Activated naive CD4-positive, alpha-beta T cell treated with anti-CD3 and anti-CD28 coated beads for 36 hours (primary cell): ENCODE data around the gene CACNG4. TPM values are rescaled to one million over a fixed set of nuclear protein-coding genes. Genes with fewer than 3 reads are reported as not detected.

Experiments used
- CTCF ChIA-PET: fragments of 350-600 bp; sonication (Branson Sonifier 250); formaldehyde crosslinking; loops from one replicate; lab custom pipeline; 2021; ENCODE audit warnings: antibody characterized with exemption; lab: Charles Lee
- DNase-seq: peaks from one replicate; pipeline ENCODE4 v3.0.0-alpha.2; 2020
- H3K27ac Mint-ChIP-seq: one replicate; pipeline ENCODE4 v1.8.0; 2021; ENCODE audit warnings: mild to moderate bottlenecking, mixed read lengths
- H3K27me3 Mint-ChIP-seq: one replicate; pipeline ENCODE4 v1.8.0; 2021; ENCODE audit warnings: low read depth, mixed read lengths
- H3K36me3 Mint-ChIP-seq: one replicate; pipeline ENCODE4 v1.8.0; 2021; ENCODE audit warnings: low read depth, mixed read lengths
- H3K4me1 Mint-ChIP-seq: one replicate; pipeline ENCODE4 v1.8.0; 2021; ENCODE audit warnings: low read depth, mixed read lengths
- H3K4me3 Mint-ChIP-seq: one replicate; pipeline ENCODE4 v1.8.0; 2021; ENCODE audit warnings: mild to moderate bottlenecking, moderate library complexity, mixed read lengths
- H3K9me3 Mint-ChIP-seq: one replicate; pipeline ENCODE4 v1.8.0; 2021; ENCODE audit warnings: mixed read lengths
- intact Hi-C: fragments of 100-400 bp; cut with micrococcal nuclease; formaldehyde crosslinking; loops from one replicate; pipeline ENCODE4 v1.15.1; 2023
- total RNA-seq, 2 experiments: library from RNA; stranded (reverse); gene quantifications; one replicate each; pipeline ENCODE4 v1.2.3, GENCODE V29; 2021

CACNG4 gene
- total RNA-seq, 2 experiments from 2014 or later = not detected

GRCh38 chr17:66981983-66982508 is 17.5 kb downstream of the CACNG4 start:
- Mint-ChIP-seq H3K36me3 (no peaks in the 10 kb centered on the region), H3K4me1 (peaks cover 9% of the 10 kb centered on the region), H3K27me3 (peaks cover 37% of the 10 kb centered on the region), H3K4me3 (no peak overlapping the region), H3K27ac (no peak overlapping the region), H3K9me3 (no peaks in the 10 kb centered on the region)
- no peak for DNase-seq
- intact Hi-C loops = no loop called here
- CTCF ChIA-PET = no interaction called here

GRCh38 chr17:66983414-66984021 is 19.0 kb downstream of the CACNG4 start:
- H3K27ac Mint-ChIP-seq = no peak overlapping the region
- peaks cover 34% of the 10 kb centered on the region for H3K27me3 Mint-ChIP-seq
- no peaks in the 10 kb centered on the region for H3K36me3 Mint-ChIP-seq
- intact Hi-C loops = no loop called here
- no peak overlapping the region for H3K4me3 Mint-ChIP-seq
- CTCF ChIA-PET = no interaction called here
- no peaks in the 10 kb centered on the region for H3K9me3 Mint-ChIP-seq
- no peak for DNase-seq
- peaks cover 9% of the 10 kb centered on the region for H3K4me1 Mint-ChIP-seq

GRCh38 chr17:66984730-66985129 is 20.2 kb downstream of the CACNG4 start:
- Mint-ChIP-seq H3K27ac (no peak overlapping the region), H3K4me1 (peaks cover 9% of the 10 kb centered on the region), H3K9me3 (no peaks in the 10 kb centered on the region), H3K27me3 (peaks cover 30% of the 10 kb centered on the region), H3K36me3 (no peaks in the 10 kb centered on the region), H3K4me3 (no peak overlapping the region)
- no peak for DNase-seq
- intact Hi-C loops = no loop called here
- CTCF ChIA-PET = no interaction called here

GRCh38 chr17:66985338-66986237 is 21.1 kb downstream of the CACNG4 start:
- CTCF ChIA-PET = no interaction called here
- H3K27me3 Mint-ChIP-seq = peaks cover 28% of the 10 kb centered on the region
- intact Hi-C loops = no loop called here
- no peak overlapping the region for H3K4me3 Mint-ChIP-seq
- H3K36me3 Mint-ChIP-seq = no peaks in the 10 kb centered on the region
- peaks cover 9% of the 10 kb centered on the region for H3K4me1 Mint-ChIP-seq
- H3K9me3 Mint-ChIP-seq = no peaks in the 10 kb centered on the region
- H3K27ac Mint-ChIP-seq = no peak overlapping the region
- peak; percentile 68 for DNase-seq

- H3K4me1 Mint-ChIP-seq = peaks cover 9% of the 10 kb centered on the region
- intact Hi-C loops = no loop called here
- H3K36me3 Mint-ChIP-seq = no peaks in the 10 kb centered on the region
- H3K27me3 Mint-ChIP-seq = peaks cover 29% of the 10 kb centered on the region
- CTCF ChIA-PET = no interaction called here
- no peak overlapping the region for H3K27ac Mint-ChIP-seq
- H3K4me3 Mint-ChIP-seq = no peak overlapping the region
- no peak for DNase-seq
- H3K9me3 Mint-ChIP-seq = no peaks in the 10 kb centered on the region
Measured at GRCh38 chr17:66986659-66987058, 22.2 kb downstream of the CACNG4 start.

- Mint-ChIP-seq H3K27ac (no peak overlapping the region), H3K4me3 (no peak overlapping the region), H3K27me3 (peaks cover 29% of the 10 kb centered on the region), H3K36me3 (no peaks in the 10 kb centered on the region), H3K4me1 (peaks cover 9% of the 10 kb centered on the region), H3K9me3 (no peaks in the 10 kb centered on the region)
- intact Hi-C loops = no loop called here
- CTCF ChIA-PET = no interaction called here
- no peak for DNase-seq
Measured at GRCh38 chr17:66987059-66987616, 22.6 kb downstream of the CACNG4 start.

GRCh38 chr17:66988069-66988798 is 23.7 kb downstream of the CACNG4 start:
- H3K4me1 Mint-ChIP-seq = peaks cover 9% of the 10 kb centered on the region
- peaks cover 29% of the 10 kb centered on the region for H3K27me3 Mint-ChIP-seq
- no peaks in the 10 kb centered on the region for H3K36me3 Mint-ChIP-seq
- no peak for DNase-seq
- H3K27ac Mint-ChIP-seq = no peak overlapping the region
- no peak overlapping the region for H3K4me3 Mint-ChIP-seq
- CTCF ChIA-PET = no interaction called here
- no peaks in the 10 kb centered on the region for H3K9me3 Mint-ChIP-seq
- intact Hi-C loops = no loop called here

- no peak overlapping the region for H3K4me3 Mint-ChIP-seq
- H3K27ac Mint-ChIP-seq = no peak overlapping the region
- peaks cover 9% of the 10 kb centered on the region for H3K4me1 Mint-ChIP-seq
- DNase-seq = no peak
- intact Hi-C loops = no loop called here
- CTCF ChIA-PET = no interaction called here
- H3K36me3 Mint-ChIP-seq = no peaks in the 10 kb centered on the region
- no peaks in the 10 kb centered on the region for H3K9me3 Mint-ChIP-seq
- peaks cover 24% of the 10 kb centered on the region for H3K27me3 Mint-ChIP-seq
Measured at GRCh38 chr17:66989076-66989475, 24.6 kb downstream of the CACNG4 start.

- no peak for DNase-seq
- H3K27me3 Mint-ChIP-seq = peaks cover 24% of the 10 kb centered on the region
- H3K4me3 Mint-ChIP-seq = no peak overlapping the region
- H3K4me1 Mint-ChIP-seq = peaks cover 9% of the 10 kb centered on the region
- intact Hi-C loops = no loop called here
- H3K36me3 Mint-ChIP-seq = no peaks in the 10 kb centered on the region
- no peak overlapping the region for H3K27ac Mint-ChIP-seq
- no peaks in the 10 kb centered on the region for H3K9me3 Mint-ChIP-seq
- CTCF ChIA-PET = no interaction called here
Measured at GRCh38 chr17:66989579-66989978, 25.1 kb downstream of the CACNG4 start.

- H3K9me3 Mint-ChIP-seq = no peaks in the 10 kb centered on the region
Measured at GRCh38 chr17:66990047-66990446, 25.5 kb downstream of the CACNG4 start.

GRCh38 chr17:66992911-66993442 is 28.5 kb downstream of the CACNG4 start:
- CTCF ChIA-PET = interaction anchor here (0.6 kb wide), 1 partner anchor 66 kb away, joined by 4 read pairs; no protein-coding TSS in a partner anchor
- intact Hi-C loops = no loop called here
- DNase-seq = no peak
- Mint-ChIP-seq H3K9me3 (no peaks in the 10 kb centered on the region), H3K27ac (no peak overlapping the region), H3K36me3 (no peaks in the 10 kb centered on the region), H3K27me3 (peaks cover 9% of the 10 kb centered on the region), H3K4me1 (no peaks in the 10 kb centered on the region), H3K4me3 (no peak overlapping the region)

More at GRCh38 chr17:66990047-66990446, 25.5 kb downstream of the CACNG4 start:
- peaks cover 24% of the 10 kb centered on the region for H3K27me3 Mint-ChIP-seq
- H3K27ac Mint-ChIP-seq = no peak overlapping the region
- no peaks in the 10 kb centered on the region for H3K36me3 Mint-ChIP-seq
- no peak overlapping the region for H3K4me3 Mint-ChIP-seq
- CTCF ChIA-PET = no interaction called here
- DNase-seq = no peak
- H3K4me1 Mint-ChIP-seq = peaks cover 8% of the 10 kb centered on the region
- intact Hi-C loops = no loop called here

- CTCF ChIA-PET = no interaction called here
- H3K27ac Mint-ChIP-seq = no peak overlapping the region
- no peak overlapping the region for H3K4me3 Mint-ChIP-seq
- intact Hi-C loops = no loop called here
- H3K36me3 Mint-ChIP-seq = no peaks in the 10 kb centered on the region
- H3K27me3 Mint-ChIP-seq = peaks cover 8% of the 10 kb centered on the region
- DNase-seq = no peak
- H3K9me3 Mint-ChIP-seq = no peaks in the 10 kb centered on the region
- H3K4me1 Mint-ChIP-seq = no peaks in the 10 kb centered on the region
Measured at GRCh38 chr17:66994361-66994760, 29.9 kb downstream of the CACNG4 start.
